HG03066 (cell line): Measurements from ENCODE around the gene NDEL1.

ENCODE experiments used
- ATAC-seq: cut with Tn5 transposase; IDR thresholded peaks from one replicate; pipeline ENCODE4 v1.9.1; 2021; ENCODE audit warnings: low read depth; ENCODE audit not compliant: unreplicated experiment

The NDEL1 gene

GRCh38 chr17:8451933-8452614 is 16.4 kb downstream of the NDEL1 start:
- no peak for ATAC-seq

- ATAC-seq = no peak
Measured at GRCh38 chr17:8453326-8453725, 17.6 kb downstream of the NDEL1 start.

GRCh38 chr17:8455665-8456209 is 20.1 kb downstream of the NDEL1 start:
- ATAC-seq = no peak

GRCh38 chr17:8458128-8458527 is 22.4 kb downstream of the NDEL1 start:
- no peak for ATAC-seq

GRCh38 chr17:8459107-8459506 is 23.4 kb downstream of the NDEL1 start:
- no peak for ATAC-seq

GRCh38 chr17:8459831-8460230 is 24.1 kb downstream of the NDEL1 start:
- no peak for ATAC-seq

- no peak for ATAC-seq
Measured at GRCh38 chr17:8462564-8462963, 26.9 kb downstream of the NDEL1 start.

GRCh38 chr17:8463099-8463498 is 27.4 kb downstream of the NDEL1 start:
- no peak for ATAC-seq

GRCh38 chr17:8464941-8465340 is 29.3 kb downstream of the NDEL1 start:
- ATAC-seq = no peak

GRCh38 chr17:8465356-8465755 is 29.7 kb downstream of the NDEL1 start:
- no peak for ATAC-seq

GRCh38 chr17:8465759-8466158 is 30.1 kb downstream of the NDEL1 start:
- no peak for ATAC-seq

GRCh38 chr17:8466456-8466855 is 30.8 kb downstream of the NDEL1 start:
- ATAC-seq = no peak

- no peak for ATAC-seq
Measured at GRCh38 chr17:8466873-8467272, 31.2 kb downstream of the NDEL1 start.

- ATAC-seq = no peak
Measured at GRCh38 chr17:8467527-8467926, 31.8 kb downstream of the NDEL1 start.

- no peak for ATAC-seq
Measured at GRCh38 chr17:8468127-8468526, 32.4 kb downstream of the NDEL1 start.

- ATAC-seq = no peak
Measured at GRCh38 chr17:8468980-8469379, 33.3 kb downstream of the NDEL1 start.

GRCh38 chr17:8469964-8470363 is 34.3 kb downstream of the NDEL1 start:
- no peak for ATAC-seq

GRCh38 chr17:8470447-8471047 is 34.9 kb downstream of the NDEL1 start:
- ATAC-seq = no peak

- ATAC-seq = no peak
Measured at GRCh38 chr17:8472663-8473062, 37.0 kb downstream of the NDEL1 start.

- no peak for ATAC-seq
Measured at GRCh38 chr17:8473451-8474192, 37.9 kb downstream of the NDEL1 start.

GRCh38 chr17:8474826-8475225 is 39.1 kb downstream of the NDEL1 start:
- ATAC-seq = no peak

- ATAC-seq = no peak
Measured at GRCh38 chr17:8475227-8475626, 39.5 kb downstream of the NDEL1 start.
